ENCODE results near the gene BSND.

- TF ChIP-seq EZH2 (IDR thresholded peaks at IDR 0.05) (no peak), POLR2AphosphoS5 (IDR thresholded peaks at IDR 0.05; ENCODE audit: borderline replicate concordance, low read depth, low read length) (no peak), FOXP2 (optimal IDR thresholded peaks at IDR 0.05; ENCODE audit: control extremely low read depth, extremely low read length, insufficient read depth) (no peak)
These were observed 3.5 kb upstream of the BSND start for GRCh38 chr1:54995013-54995760.
